ENCODE measurements around the gene THRB. TPM values are rescaled to one million over a fixed set of nuclear protein-coding genes. Genes with fewer than 3 reads are reported as not detected.

Gene THRB
- total and polyA plus RNA-seq, 9 of the 15 experiments (the other 6 are each of a cell fraction or from before 2014, with no cell fraction given): 1.7 to 14.9 (median 6.9) TPM

- no TSS peak for BruUV-seq (replicated peaks)
- H2AFZ ChIP-seq (ENCODE audit: low read depth, low read length): no peak overlapping the region
- DNase-seq (ENCODE audit: extremely low read depth in 1 of 4, low spot score in 3 of 4) (no peak), ATAC-seq (no peak), FAIRE-seq (no peak)
- intact Hi-C loops (cut with micrococcal nuclease): loop anchor here (5.0 to 10.0 kb wide), 4 partner anchors 113 to 575 kb away; partner anchors contain the start of genes NKIRAS1 and RPL15
- H3K4me1 ChIP-seq (replicated peaks in 1 of 2; ENCODE audit: control insufficient read depth in 2 of 2, insufficient read depth in 2 of 2, low read length in 2 of 2): peaks cover 11 to 15% of the 10 kb centered on the region in 2 experiments; a peak in 4 of 5 replicates
- no peaks in the 10 kb centered on the region for H4K20me1 ChIP-seq (replicated peaks; ENCODE audit: control insufficient read depth, insufficient read depth, low read length)
- H3K27me3 ChIP-seq (ENCODE audit: control insufficient read depth in 2 of 2, insufficient read depth in 2 of 2, low read length in 2 of 2): no peaks in the 10 kb centered on the region
- no peaks in the 10 kb centered on the region for H3K36me3 ChIP-seq (ENCODE audit: control insufficient read depth, insufficient read depth, low read length)
- H3K9me3 ChIP-seq (replicated peaks; ENCODE audit: control insufficient read depth, insufficient read depth, low read depth, low read length): no peaks in the 10 kb centered on the region
- no peak overlapping the region for H3K27ac ChIP-seq (ENCODE audit: extremely low read depth, low read depth, low read length)
- no peak overlapping the region for H3K4me3 ChIP-seq
- H3K9me1 ChIP-seq (ENCODE audit: control insufficient read depth, insufficient read depth, low read length): no peaks in the 10 kb centered on the region
- peaks cover 83% of the 10 kb centered on the region for H3K79me2 ChIP-seq (ENCODE audit: control insufficient read depth, insufficient read depth, low read length)
- CTCF ChIA-PET (ENCODE audit: low intra/inter-chr PET ratio): no interaction called here
- peak overlapping the region; percentile 23 for H3K4me2 ChIP-seq (ENCODE audit: insufficient read depth, low read length)
- no peak overlapping the region for H3K9ac ChIP-seq (ENCODE audit: insufficient read depth in 1 of 2, low read depth in 2 of 2, low read length in 2 of 2)
- in situ Hi-C loops (cut with MboI): no loop called here
- POLR2A ChIA-PET: interaction anchor here (1.0 to 1.4 kb wide), 3 partner anchors 13 to 571 kb away, joined by 3 to 6 read pairs (median 3); no protein-coding TSS in a partner anchor
- WGBS (ENCODE audit: insufficient coverage, low coverage, missing lambda C conversion rate): 0% methylated on average over 2 of the region's 2 CpGs
- TF ChIP-seq CEBPB (tag; IDR thresholded peaks at IDR 0.05): peak; percentile 94
- TF ChIP-seq CEBPG (CRISPR knock-in tag; IDR thresholded peaks at IDR 0.05): peak; percentile 90
- peak; percentile 93 to 96 for TF ChIP-seq CEBPG (tag; conservative IDR thresholded peaks at IDR 0.05 in 1 of 2, IDR thresholded peaks at IDR 0.05 in 1 of 2)
- TF ChIP-seq, protein P1, sequence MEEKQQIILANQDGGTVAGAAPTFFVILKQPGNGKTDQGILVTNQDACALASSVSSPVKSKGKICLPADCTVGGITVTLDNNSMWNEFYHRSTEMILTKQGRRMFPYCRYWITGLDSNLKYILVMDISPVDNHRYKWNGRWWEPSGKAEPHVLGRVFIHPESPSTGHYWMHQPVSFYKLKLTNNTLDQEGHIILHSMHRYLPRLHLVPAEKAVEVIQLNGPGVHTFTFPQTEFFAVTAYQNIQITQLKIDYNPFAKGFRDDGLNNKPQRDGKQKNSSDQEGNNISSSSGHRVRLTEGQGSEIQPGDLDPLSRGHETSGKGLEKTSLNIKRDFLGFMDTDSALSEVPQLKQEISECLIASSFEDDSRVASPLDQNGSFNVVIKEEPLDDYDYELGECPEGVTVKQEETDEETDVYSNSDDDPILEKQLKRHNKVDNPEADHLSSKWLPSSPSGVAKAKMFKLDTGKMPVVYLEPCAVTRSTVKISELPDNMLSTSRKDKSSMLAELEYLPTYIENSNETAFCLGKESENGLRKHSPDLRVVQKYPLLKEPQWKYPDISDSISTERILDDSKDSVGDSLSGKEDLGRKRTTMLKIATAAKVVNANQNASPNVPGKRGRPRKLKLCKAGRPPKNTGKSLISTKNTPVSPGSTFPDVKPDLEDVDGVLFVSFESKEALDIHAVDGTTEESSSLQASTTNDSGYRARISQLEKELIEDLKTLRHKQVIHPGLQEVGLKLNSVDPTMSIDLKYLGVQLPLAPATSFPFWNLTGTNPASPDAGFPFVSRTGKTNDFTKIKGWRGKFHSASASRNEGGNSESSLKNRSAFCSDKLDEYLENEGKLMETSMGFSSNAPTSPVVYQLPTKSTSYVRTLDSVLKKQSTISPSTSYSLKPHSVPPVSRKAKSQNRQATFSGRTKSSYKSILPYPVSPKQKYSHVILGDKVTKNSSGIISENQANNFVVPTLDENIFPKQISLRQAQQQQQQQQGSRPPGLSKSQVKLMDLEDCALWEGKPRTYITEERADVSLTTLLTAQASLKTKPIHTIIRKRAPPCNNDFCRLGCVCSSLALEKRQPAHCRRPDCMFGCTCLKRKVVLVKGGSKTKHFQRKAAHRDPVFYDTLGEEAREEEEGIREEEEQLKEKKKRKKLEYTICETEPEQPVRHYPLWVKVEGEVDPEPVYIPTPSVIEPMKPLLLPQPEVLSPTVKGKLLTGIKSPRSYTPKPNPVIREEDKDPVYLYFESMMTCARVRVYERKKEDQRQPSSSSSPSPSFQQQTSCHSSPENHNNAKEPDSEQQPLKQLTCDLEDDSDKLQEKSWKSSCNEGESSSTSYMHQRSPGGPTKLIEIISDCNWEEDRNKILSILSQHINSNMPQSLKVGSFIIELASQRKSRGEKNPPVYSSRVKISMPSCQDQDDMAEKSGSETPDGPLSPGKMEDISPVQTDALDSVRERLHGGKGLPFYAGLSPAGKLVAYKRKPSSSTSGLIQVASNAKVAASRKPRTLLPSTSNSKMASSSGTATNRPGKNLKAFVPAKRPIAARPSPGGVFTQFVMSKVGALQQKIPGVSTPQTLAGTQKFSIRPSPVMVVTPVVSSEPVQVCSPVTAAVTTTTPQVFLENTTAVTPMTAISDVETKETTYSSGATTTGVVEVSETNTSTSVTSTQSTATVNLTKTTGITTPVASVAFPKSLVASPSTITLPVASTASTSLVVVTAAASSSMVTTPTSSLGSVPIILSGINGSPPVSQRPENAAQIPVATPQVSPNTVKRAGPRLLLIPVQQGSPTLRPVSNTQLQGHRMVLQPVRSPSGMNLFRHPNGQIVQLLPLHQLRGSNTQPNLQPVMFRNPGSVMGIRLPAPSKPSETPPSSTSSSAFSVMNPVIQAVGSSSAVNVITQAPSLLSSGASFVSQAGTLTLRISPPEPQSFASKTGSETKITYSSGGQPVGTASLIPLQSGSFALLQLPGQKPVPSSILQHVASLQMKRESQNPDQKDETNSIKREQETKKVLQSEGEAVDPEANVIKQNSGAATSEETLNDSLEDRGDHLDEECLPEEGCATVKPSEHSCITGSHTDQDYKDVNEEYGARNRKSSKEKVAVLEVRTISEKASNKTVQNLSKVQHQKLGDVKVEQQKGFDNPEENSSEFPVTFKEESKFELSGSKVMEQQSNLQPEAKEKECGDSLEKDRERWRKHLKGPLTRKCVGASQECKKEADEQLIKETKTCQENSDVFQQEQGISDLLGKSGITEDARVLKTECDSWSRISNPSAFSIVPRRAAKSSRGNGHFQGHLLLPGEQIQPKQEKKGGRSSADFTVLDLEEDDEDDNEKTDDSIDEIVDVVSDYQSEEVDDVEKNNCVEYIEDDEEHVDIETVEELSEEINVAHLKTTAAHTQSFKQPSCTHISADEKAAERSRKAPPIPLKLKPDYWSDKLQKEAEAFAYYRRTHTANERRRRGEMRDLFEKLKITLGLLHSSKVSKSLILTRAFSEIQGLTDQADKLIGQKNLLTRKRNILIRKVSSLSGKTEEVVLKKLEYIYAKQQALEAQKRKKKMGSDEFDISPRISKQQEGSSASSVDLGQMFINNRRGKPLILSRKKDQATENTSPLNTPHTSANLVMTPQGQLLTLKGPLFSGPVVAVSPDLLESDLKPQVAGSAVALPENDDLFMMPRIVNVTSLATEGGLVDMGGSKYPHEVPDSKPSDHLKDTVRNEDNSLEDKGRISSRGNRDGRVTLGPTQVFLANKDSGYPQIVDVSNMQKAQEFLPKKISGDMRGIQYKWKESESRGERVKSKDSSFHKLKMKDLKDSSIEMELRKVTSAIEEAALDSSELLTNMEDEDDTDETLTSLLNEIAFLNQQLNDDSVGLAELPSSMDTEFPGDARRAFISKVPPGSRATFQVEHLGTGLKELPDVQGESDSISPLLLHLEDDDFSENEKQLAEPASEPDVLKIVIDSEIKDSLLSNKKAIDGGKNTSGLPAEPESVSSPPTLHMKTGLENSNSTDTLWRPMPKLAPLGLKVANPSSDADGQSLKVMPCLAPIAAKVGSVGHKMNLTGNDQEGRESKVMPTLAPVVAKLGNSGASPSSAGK (IDR thresholded peaks at IDR 0.05): peak; percentile 26; the same call in 1 of the 2 replicates
- no peak for TF ChIP-seq ZNF165 (CRISPR knock-in tag; IDR thresholded peaks at IDR 0.05; ENCODE audit: borderline replicate concordance)
- TF ChIP-seq ATF3 (IDR thresholded peaks at IDR 0.05): peak; percentile 93
- TF ChIP-seq ATF3 (CRISPR knock-in tag; conservative IDR thresholded peaks at IDR 0.05): no peak
- peak; percentile 16; the same call in 1 of the 2 replicates for TF ChIP-seq EP400 (IDR thresholded peaks at IDR 0.05)
- TF ChIP-seq SMAD4 (CRISPR knock-in tag; conservative IDR thresholded peaks at IDR 0.05): 0 out of 2 replicates have a peak, but pooled peaks have one; percentile 43
- TF ChIP-seq ATF1 (CRISPR knock-in tag; IDR thresholded peaks at IDR 0.05): no peak
- TF ChIP-seq ATF1 (tag; IDR thresholded peaks at IDR 0.05): peak; percentile 24; the same call in 1 of the 2 replicates
Measured at GRCh38 chr3:24490151-24490550, 4.5 kb downstream of the THRB start.

Measured in K562 (cell line).